COR-L47 (cell line): Measurements from ENCODE around the gene AFF1.
A peak's percentile ranks its signal among the peaks of the same experiment; 100 is the strongest.
"Not testable (repeated sequence)": the region's sequence is repeated elsewhere in the genome, so short reads cannot be mapped to it uniquely, and the experiment has no call there.

Experiments used
- DNase-seq: peaks from one replicate; lab custom pipeline; 2025; lab: John Stamatoyannopoulos, UW

AFF1 gene

DNA sequence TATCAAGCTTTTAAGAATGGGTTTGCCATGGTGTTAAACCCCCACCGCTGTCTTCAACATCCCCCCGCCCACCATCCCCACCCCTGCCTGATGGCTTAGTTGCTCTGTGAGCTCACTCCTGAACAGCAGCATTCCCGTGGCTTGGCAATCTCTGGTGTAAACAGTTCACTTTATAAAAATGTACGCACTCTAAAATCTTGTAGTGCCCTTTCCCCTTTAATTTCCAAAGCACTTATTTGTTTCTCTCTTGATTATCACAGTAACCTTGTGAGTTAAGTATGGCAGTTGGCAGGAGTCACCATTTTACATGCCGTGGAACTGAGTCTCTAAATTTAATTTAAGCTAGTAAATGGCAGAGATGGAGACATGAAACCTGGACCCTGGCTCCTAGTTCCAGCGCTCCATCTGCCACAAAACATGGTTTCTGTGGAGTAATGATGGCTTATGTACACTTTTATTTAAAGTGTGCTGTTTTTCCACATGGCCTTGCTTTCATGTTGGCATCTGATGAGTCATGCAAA is 123.1 kb downstream of the AFF1 start:
- DNase-seq: no peak

DNA sequence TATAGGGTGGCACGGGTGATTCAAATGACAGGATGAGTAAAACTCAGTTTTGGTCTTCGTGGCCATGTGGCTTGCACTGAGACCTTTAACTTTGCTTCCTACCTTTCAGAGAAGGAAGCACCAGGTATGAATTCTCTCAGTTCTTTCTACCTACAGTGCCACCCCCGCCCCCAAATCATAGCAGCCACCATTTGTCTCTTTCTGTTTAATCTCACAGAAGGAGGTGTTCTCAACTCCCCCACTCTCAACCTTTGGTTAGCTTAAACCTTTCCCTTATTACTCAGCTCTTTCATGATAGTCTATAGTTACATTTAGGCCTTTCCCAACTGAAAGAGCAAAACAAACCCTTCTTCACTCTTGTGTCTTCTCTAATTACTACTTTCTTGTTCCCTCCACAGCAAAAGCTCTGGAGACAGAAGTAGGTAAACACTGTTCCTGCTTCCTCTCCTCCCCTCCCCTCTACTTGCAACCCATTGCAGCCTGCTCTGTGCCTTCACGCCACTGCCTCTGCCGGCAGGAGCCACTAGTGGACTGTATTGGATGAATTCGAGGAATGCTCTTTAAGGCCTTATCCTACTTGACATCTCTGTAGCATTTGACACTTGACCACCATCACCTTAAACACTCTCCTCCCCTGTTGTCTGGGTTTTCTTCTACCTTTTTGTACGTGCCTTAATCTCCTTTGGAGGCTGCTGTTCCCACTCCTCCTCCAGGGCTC is 123.7 kb downstream of the AFF1 start:
- no peak for DNase-seq

DNA sequence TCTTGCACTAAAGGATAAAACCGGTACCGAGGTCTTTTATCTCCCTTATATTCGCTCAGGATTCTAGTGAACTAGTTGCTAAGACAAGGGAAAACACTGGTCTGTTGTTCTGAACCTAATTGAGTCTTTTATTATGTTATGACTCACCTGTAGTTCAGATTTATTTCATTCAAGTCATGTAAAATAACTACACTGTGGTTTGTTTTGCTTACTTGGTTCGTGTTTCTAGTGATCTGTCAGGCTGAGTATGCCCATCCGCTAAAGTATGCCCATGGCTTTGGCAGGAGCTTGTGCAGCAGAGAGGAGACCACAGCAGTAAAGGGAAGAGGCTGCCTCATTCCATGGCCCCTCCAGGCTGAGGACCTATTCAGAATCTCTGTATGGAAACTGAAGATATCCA is 126.1 kb downstream of the AFF1 start:
- no peak for DNase-seq

DNA sequence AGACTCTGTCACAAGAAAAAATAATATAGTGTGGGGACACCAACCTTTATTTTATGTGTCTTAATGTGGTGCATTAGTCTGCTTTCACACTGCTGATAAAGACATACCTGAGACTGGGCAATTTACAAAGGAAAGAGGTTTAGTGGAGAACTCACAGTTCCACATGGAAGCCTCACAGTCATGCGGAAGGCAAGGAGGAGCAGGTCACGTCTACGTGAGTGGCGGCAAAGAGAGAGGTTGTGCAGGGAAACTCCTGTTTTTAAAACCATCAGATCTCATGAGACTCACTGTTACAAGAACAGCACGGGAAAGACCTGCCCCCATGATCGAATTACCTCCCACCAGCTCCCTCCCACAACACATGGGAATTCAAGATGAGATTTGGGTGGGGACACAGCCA is 130.2 kb downstream of the AFF1 start:
- DNase-seq: no peak

- no peak for DNase-seq
These were observed 131.8 kb downstream of the AFF1 start for GRCh38 chr4:87066403-87067123.

- DNase-seq: no peak
These were observed 132.5 kb downstream of the AFF1 start for GRCh38 chr4:87067124-87067885.

GRCh38 chr4:87068583-87069021 is 133.8 kb downstream of the AFF1 start:
- DNase-seq: peak; percentile 62

DNA sequence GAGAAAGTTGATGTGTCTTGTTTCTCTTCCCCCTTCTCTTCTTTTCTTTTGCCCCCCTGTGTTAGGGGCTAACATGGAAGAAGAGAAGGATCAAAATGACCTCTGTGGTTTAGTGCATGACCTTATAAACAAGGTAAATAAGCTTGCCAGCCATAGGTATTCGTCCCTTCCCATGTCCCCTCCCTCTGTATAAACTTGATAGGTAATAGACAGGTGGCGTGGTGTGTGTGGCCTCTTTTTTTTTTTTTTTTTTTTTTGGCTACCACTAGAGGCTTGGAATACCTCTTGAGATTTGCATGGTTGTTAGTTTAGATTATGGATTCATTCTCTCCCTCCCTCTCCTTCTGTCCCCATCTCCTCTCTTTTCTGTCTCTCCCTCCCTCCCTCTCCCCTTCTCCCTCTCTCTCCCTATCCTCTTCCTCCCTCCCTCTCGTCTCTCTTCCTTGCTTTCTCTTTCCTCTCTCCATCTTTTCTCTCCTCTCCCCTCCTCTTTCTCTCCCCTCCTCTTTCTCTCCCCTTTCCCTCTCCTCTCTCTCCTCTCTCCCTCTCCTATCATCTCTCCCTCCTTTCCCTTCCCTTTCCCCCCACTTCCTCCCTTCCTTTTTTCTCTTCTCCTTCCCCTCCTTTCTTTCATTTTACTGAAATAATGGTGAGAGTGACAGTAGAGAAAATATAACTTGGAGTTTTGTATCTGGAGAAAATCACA is 134.4 kb downstream of the AFF1 start:
- no peak for DNase-seq

DNA sequence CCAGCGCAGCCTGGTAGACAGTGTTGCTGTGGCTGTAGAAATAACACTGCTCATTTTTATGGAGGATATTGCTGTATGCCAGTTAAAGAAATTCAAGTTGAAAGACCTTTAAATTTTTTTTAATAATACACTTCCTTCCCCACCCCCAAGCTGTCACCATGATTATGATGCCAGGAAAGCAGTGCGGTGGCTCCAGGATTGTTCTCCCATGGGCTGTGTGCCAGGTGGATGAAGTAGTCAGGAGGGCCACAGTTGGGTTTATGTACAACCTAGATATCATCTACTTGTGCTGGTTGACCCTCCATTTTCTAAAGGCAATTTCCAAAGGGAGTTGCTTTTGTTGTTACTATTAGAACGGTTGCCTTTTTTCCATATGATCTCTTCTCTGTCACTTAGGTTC is 136.6 kb downstream of the AFF1 start:
- peak; percentile 45 for DNase-seq

DNA sequence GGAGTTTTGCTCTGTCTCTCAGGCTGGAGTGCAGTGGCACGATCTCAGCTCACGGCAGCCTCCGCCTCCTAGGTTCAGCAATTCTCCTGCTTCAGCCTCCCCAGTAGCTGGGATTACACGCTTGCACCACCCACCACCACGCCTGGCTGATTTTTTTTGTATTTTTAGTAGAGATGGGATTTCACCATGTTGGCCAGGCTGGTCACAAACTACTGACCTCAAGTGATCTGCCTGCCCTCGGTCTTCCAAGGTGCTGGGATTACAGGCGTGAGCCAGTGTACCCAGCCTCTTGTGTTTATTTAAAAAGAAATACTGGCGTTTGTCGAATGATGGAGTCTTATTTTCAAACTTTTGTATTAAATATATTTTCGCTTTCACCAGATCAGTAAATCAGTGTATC is 137.7 kb downstream of the AFF1 start:
- DNase-seq: not testable (repeated sequence)

- DNase-seq: peak; percentile 56
These were observed 138.6 kb downstream of the AFF1 start for GRCh38 chr4:87073199-87074120.

GRCh38 chr4:87074121-87074488 is 139.3 kb downstream of the AFF1 start:
- no peak for DNase-seq

DNA sequence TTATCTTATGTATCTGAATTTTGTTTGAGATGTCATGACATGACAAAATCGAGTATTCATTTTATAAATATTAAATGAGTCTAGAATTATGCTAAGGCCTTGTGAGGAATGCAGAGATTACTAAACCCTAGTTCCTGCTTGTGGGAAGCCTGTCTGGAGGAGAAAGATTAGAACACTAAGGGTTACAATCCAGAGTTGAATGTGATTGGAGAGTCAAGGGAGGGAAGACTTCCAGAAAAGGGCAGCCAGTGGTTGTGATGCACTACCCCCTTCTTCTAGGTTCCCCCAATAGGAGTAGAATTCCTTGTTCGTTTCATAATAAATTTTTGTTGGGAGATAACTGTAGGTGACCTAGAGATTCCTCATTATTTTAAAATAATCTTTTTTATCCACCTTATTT is 141.1 kb downstream of the AFF1 start:
- DNase-seq: no peak

DNA sequence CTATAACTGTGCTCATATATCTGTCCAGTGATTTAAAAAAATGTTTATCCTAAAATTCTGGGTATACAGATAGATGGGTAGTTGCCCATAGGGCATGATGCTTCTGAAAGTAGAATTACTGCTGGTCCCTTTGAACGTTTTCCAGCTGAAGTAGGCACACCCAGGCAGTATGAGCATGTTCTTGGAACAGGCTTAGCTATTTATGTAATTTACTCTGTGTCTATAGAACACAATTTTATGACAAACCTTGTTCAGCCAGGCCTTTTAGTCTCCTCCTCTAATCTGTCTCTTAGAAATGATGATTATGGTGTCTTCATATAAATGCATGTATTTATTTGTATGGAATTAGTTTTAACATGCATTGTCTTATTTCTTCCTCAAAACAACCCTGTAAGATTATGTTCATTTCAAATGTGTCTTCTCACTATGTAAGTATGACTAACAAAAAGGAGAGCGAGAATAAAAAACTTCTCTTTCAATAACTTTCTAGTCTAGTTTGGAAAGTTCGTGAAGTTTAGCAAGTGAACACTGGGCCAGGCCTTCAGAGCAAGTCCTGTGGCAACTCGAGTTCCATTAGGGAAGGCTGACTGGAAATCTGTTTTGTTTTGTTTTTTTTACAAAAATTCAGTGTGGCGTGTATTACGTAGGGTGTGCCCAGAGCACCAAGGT is 142.0 kb downstream of the AFF1 start:
- DNase-seq: no peak

DNA sequence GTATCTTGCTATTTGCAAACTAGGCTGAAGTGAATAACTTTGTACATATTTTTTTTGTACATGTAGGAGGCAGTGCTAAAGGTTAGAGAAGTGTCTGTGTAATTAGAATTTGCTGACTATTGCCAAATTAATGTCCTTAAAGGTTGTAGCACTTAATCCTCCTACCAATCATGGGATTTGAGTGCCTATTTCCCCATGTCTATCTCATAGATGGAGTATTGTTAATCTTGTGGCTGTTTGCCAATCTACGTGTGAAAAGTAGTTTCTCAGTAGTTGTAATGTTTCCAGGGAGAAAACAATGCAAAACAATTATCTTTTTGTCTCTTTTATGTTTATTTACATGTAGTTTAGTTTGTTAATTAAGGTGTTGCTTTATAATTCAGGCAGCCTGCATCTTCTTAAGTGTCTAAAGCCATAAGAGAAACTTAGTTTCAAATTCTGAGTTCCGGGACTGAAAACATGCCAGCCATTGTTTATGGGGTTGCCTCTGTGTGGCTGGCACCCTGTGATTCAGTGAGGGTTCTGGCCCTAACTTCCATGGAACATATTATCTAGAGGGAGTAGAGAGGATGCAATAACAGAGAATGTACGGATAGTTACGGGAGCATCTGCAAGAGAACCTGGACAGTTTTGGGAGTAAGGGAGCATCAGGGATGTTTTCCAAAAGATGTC is 143.2 kb downstream of the AFF1 start:
- peak; percentile 30 for DNase-seq

DNA sequence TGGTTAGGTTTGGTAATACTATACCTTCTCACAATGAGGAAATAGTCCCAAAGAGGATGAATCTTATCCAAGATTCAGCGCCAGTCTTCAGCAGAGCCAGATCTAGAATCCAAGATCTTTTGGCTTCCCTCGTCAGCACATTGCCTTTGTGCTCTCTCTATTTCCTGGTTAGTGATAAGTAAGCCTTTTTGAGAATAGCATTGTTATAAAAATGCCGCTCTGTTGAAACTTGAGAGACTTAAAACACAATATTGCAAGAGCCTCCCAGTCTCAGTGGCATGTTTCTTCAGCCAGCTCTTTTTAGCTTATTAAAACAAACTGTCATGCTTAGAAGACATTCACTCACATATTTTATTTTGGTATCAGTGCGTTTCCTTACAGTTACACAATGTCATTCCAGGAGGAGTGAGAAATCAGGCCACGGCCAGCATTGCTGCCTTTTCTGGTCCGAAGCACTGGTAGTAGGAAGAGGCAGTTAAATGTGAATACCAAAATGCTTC is 144.2 kb downstream of the AFF1 start:
- no peak for DNase-seq

GRCh38 chr4:87079967-87080366 is 145.2 kb downstream of the AFF1 start:
- DNase-seq: no peak

GRCh38 chr4:87080462-87080861 is 145.7 kb downstream of the AFF1 start:
- no peak for DNase-seq

DNA sequence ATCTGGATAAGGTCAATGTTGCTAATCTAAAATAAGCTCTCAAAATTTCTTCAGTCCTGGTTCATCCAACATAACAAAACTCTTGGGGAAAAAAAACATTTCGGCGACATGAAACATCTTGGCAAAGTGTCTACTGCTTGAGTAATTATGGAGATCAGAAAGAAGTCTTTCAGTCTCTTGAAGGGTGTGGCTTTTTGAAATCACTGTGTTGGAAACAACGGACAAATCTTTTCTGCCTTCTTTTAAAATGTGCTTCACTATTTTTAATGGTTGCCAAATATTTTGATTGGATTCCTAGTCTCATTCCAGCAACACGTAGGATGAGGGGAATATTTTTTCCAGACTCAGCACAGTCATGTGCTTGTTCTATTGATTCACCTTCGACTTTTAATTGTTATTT is 147.0 kb downstream of the AFF1 start:
- DNase-seq: no peak

- DNase-seq: not testable (repeated sequence)
These were observed 150.9 kb downstream of the AFF1 start for GRCh38 chr4:87085732-87086131.
